Medulla oblongata (tissue), 1 donor: ENCODE measurements around the gene MOB3C.

Source experiments
- DNase-seq: peaks from one replicate; pipeline ENCODE4 v3.0.0-alpha.2; 2015; ENCODE audit errors: extremely low spot score

Gene MOB3C

DNA sequence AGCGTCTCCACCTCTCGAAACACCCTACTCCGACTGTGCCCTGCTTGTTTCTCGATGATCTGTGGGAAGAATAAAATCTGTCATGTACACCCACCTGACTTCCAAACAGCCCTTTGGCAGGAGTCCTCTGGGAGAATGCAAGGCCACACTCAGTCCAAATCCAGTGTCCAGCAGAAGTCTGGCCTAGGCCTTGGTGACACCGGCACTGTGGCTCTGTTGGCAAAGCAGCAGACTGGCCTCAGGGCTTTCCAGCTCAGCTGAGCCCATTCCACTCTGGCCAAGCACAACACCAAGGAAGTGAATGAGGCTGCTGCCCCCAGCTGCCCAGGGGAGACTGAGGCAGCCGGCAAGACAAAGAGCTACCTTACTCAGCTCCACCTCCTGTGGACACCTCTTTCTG lies 40.0 kb downstream of the MOB3C start:
- peak; percentile 46 for DNase-seq

DNA sequence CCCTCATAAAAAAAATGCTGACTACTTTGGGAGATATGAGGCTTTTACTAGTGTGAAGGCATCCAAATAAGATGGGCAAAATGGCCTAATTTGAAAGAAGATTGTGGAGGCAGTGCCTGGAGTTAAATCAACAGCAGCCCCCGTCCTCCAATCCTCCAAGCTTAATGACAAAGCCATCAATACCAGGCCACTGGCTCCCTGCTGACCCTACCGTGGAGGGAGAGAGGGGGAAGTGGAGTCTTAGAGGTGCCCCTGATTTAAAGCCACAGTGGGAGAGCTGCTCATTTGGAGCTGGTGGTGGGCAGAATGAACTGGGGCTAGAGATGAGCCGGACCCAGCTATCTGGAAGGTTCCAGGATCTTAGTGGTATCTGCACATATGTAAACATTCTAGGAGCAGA lies 40.8 kb downstream of the MOB3C start:
- DNase-seq = no peak

DNA sequence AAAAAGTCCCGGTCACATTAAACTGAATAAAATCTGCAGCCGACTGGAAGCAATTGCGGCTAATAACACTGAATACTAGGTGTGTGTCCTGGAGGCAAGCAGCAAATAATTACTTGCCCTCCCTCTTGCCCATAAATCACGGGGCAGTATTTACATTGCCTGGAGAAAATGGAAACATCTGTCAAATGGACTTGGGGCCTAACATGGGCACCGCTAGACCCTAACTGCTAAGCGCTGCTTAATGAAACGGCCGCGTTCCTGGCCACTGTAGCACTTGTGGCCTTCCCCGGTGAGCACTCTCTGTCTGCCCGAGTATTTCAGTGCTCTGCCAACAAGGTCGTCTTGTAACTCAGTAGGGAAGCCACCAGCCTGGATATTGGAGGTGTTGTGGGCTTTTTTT lies 41.3 kb downstream of the MOB3C start:
- DNase-seq = no peak

DNA sequence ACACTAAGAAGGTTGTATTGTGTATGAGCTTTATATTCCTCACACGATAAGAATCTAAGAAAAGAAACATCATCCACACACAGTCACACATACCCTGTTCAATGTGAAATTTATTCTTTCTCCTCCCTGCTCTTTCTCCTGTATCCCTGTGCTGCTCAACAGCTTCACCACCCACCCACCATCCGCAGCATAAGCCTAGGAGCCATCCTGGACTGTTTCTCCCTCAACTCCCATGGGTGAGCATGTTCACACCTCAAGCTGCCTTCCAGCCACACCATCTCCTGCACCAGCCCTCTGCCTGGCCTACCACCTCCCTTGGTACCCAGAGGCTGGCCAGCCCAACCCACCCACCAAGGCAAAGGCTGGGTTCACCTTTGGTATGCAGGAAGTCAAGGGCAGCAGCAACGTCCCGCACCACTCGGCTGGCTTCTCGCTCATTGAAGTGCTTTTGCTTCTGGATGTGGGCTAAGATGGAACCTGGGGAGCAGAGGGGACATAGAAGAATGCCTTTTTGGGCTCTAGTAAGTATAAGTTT lies 44.9 kb downstream of the MOB3C start:
- DNase-seq = no peak

DNA sequence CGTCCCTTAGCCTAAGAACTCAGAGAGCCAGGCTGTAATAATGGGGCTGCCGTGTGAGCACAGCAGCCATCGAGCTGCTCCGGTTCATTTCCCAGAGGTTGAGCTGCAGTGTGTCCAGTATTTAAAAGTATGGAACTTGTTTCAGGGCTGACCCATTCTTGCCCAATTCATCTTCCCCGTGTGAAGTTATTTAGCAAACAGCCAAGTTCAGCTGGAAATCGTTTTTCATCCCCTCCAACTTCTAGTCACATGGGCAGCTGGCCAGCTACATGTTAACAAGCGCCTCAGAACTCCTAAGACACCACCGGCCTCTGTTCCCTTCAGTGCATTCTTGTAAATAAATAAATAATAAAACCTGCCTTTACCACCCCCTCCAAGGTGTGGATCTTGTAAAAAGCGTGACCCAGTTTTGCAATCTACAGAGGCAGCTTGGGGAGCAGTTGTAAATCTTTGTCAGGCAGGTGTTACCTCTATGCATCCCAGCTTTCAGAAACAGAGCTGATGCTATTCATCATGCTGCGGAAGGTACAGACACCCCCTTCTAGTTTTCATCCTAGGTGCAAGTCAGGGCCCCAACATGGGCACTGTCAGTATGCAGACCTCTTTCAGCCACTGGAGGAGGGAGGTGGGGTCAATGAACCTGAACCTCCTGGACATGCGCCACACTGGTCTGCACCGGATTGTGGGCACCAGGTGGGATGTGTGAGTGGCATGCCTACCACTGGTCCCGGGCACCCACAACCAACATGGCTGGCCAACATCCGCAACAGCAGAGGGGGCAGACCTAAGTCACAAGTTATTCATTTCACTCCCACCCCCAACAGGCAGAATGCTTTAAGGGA lies 46.5 kb downstream of the MOB3C start:
- no peak for DNase-seq

GRCh38 chr1:46569116-46569515 lies 47.5 kb downstream of the MOB3C start:
- no peak for DNase-seq

- DNase-seq = no peak
Measured at GRCh38 chr1:46568461-46568891, 48.1 kb downstream of the MOB3C start.

DNA sequence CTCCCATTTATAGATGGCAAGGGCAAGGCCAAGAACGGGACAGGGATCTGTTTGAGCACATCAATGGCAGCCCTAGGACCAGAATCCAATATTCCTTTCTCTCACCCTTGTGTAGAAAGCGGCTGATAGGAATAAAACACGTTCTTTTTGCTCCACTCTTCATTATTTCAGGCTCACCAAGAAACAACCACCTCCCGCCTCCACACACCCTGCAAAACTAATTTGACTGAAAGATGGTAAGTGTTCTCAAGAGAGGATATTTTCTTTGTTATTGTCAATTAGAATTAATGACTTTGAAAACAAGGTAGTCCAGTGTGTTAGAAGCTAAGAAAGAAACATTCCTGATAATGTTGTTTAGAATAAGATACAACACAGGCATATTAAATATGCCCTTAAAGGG lies 53.3 kb downstream of the MOB3C start:
- DNase-seq = no peak

DNA sequence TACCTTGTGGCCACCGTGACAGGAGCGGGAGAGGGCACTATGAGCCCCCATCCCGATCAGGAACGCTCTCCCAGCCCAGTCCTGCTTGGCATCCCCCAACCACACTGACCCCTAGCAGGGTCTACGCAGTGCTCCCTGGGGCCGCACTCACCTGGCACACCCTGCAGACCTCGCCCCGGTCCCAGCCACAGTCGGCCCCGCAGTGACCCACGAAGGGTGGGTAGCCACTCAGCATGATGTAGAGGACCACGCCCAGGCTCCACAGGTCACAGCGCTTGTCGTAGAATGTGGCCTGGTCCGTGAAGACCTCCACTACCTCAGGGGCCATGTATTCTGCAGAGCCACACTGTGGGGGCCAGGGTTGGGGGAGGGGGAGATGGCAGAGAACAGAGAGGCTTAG lies 54.1 kb downstream of the MOB3C start:
- no peak for DNase-seq

- DNase-seq = no peak
Measured at GRCh38 chr1:46558966-46559365, 57.6 kb downstream of the MOB3C start.

- DNase-seq = no peak
Measured at GRCh38 chr1:46558141-46558963, 58.3 kb downstream of the MOB3C start.
